Mesendoderm (in vitro differentiated cells): Measurements from ENCODE around the gene SV2B.

Experiments used
- DNase-seq: peaks from one replicate; pipeline ENCODE4 v3.0.0; 2013
- H2AK5ac ChIP-seq: 2 replicates; pipeline ENCODE4 v1.6.1; 2013; ENCODE audit warnings: low read length, inconsistent platforms
- H2BK120ac ChIP-seq: 2 replicates; pipeline ENCODE4 v1.6.1; 2013; ENCODE audit warnings: low read depth, mild to moderate bottlenecking, low read length, moderate library complexity, mixed read lengths
- H2BK15ac ChIP-seq: replicated peaks from 2 replicates; pipeline ENCODE4 v1.6.1; 2013; ENCODE audit warnings: low read depth, mild to moderate bottlenecking, moderate library complexity
- H2BK5ac ChIP-seq: 2 replicates; pipeline ENCODE4 v1.6.1; 2013; ENCODE audit warnings: low read length, inconsistent platforms
- H3K18ac ChIP-seq: 2 replicates; pipeline ENCODE4 v1.6.1; 2013; ENCODE audit warnings: mild to moderate bottlenecking, low read length, mixed read lengths
- H3K23ac ChIP-seq: one replicate; pipeline ENCODE4 v1.6.1; 2013; ENCODE audit warnings: low read length
- H3K27ac ChIP-seq: 2 replicates; pipeline ENCODE4 v1.5.1; 2013; ENCODE audit warnings: low read depth, mild to moderate bottlenecking, inconsistent platforms, low read length, moderate library complexity
- H3K27me3 ChIP-seq: 2 replicates; pipeline ENCODE4 v1.6.1; 2013; ENCODE audit warnings: low read length, control low read depth, mild to moderate bottlenecking, inconsistent platforms; ENCODE audit not compliant: insufficient read depth, poor library complexity
- H3K36me3 ChIP-seq: 2 replicates; pipeline ENCODE4 v1.6.1; 2013; ENCODE audit warnings: low read length, inconsistent platforms; ENCODE audit not compliant: control insufficient read depth, insufficient read depth
- H3K4ac ChIP-seq: one replicate; pipeline ENCODE4 v1.6.1; 2013; ENCODE audit warnings: low read depth, mild to moderate bottlenecking, low read length, moderate library complexity
- H3K4me1 ChIP-seq: 2 replicates; pipeline ENCODE4 v1.6.1; 2013; ENCODE audit warnings: low read depth, low read length, inconsistent platforms; ENCODE audit not compliant: control insufficient read depth
- H3K4me2 ChIP-seq: 2 replicates; pipeline ENCODE4 v1.6.1; 2013; ENCODE audit warnings: low read length
- H3K4me3 ChIP-seq: 2 replicates; pipeline ENCODE4 v1.5.1; 2013; ENCODE audit warnings: mild to moderate bottlenecking, low read length
- H3K56ac ChIP-seq: one replicate; pipeline ENCODE4 v1.6.1; 2013; ENCODE audit warnings: low read length
- H3K79me1 ChIP-seq: 2 replicates; pipeline ENCODE4 v1.6.1; 2013; ENCODE audit warnings: low read length, inconsistent platforms
- H3K79me2 ChIP-seq: 2 replicates; pipeline ENCODE4 v1.6.1; 2013; ENCODE audit warnings: mild to moderate bottlenecking, low read length; ENCODE audit not compliant: control insufficient read depth, insufficient read depth
- H3K9ac ChIP-seq: 2 replicates; pipeline ENCODE4 v1.6.1; 2013; ENCODE audit warnings: low read length, inconsistent platforms
- H4K5ac ChIP-seq: one replicate; pipeline ENCODE4 v1.6.1; 2013; ENCODE audit warnings: low read length
- H4K8ac ChIP-seq: one replicate; pipeline ENCODE4 v1.6.1; 2013; ENCODE audit warnings: low read depth, mild to moderate bottlenecking, control low read depth, low read length, moderate library complexity
- WGBS: extraction: QIAGEN DNeasy Blood & Tissue Kit; methylation state at CpG from one replicate; pipeline ENCODE4 v1.1.7; 2013; ENCODE audit warnings: low lambda C conversion rate, missing lambda C conversion rate; ENCODE audit not compliant: insufficient coverage; ENCODE audit errors: extremely low coverage; 5-methylcytosine and 5-hydroxymethylcytosine counted together

The SV2B gene

DNA sequence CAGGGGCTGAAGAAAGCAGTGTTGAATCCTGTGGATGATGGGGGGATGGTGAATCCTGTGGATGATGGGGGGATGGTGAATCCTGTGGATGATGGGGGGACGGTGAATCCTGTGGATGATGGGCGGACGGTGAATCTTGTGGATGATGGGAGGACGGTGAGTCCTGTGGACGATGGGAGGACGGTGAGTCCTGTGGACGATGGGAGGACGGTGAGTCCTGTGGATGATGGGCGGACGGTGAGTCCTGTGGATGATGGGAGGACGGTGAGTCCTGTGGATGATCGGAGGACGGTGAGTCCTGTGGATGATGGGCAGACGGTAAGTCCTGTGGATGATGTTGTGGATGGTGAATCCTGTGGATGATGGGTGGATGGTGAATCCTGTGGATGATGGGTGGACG lies 170.7 kb downstream of the SV2B start:
- H4K8ac ChIP-seq, result no peak overlapping the region
- no peak overlapping the region for H3K18ac ChIP-seq
- no peak overlapping the region for H3K4me3 ChIP-seq
- no peak overlapping the region for H4K5ac ChIP-seq
- no peak for DNase-seq
- H3K4me1 ChIP-seq, result no peaks in the 10 kb centered on the region
- H3K4me2 ChIP-seq, result no peak overlapping the region
- no peak overlapping the region for H2BK5ac ChIP-seq
- H3K9ac ChIP-seq, result no peak overlapping the region
- no peak overlapping the region for H3K56ac ChIP-seq
- no peaks in the 10 kb centered on the region for H3K79me2 ChIP-seq
- no peaks in the 10 kb centered on the region for H3K27me3 ChIP-seq
- H2AK5ac ChIP-seq, result no peak overlapping the region
- H2BK120ac ChIP-seq, result no peak overlapping the region
- no peak overlapping the region for H3K27ac ChIP-seq
- no peak overlapping the region for H3K4ac ChIP-seq
- H3K36me3 ChIP-seq, result no peaks in the 10 kb centered on the region
- no peaks in the 10 kb centered on the region for H3K79me1 ChIP-seq
- no peak overlapping the region for H3K23ac ChIP-seq
- no peak overlapping the region for H2BK15ac ChIP-seq
- no CpG with 5 or more reads among the region's 15 CpGs for WGBS

DNA sequence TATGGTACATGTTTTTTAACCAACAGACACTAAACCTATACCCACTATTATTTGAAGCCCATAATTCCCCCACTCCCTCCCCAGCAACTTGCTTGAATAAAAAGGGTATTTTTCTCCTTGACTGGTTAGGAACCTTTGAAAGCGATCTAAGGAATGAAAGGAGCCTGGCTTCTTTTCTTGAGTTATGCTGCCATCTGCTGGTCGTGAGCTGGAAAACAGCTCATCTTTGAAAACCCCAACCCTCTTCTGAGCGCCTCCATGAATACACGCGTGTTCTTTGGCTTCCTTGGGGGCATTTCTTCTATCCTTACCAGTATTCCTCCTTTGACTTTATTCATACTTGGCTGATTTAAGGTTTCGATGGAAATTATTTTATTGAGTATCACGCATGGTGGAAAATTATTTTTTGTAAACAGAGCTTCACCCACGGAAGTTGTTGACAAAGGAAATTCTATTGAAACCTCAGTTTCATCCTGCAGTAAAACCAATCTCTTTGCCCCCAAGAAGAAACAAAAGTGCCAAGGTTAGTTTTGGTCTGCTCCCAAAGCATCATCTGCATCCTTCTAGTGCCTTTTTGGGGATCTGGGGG lies 171.6 kb downstream of the SV2B start:
- DNase-seq, result peak; percentile 71
- no peak overlapping the region for H3K4ac ChIP-seq

DNA sequence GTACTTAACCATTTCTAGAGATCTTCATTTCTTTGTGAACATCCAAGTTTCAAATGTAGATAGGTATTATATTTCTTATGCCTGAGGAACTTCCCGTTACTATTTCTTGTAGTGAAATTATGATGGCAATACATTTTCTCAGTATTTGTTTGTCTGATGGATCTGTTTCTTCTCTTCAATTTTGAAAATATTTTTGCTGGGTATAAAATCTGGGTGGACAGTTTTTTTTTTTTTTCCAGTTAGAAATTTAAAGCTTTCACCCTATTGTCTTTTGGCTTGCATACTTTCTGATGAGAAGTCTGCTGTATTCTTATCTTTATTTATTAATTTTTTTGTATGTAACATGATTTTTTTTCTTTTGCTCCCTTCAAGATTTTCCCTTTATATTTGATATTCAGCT lies 175.8 kb downstream of the SV2B start:
- H3K79me2 ChIP-seq, result no peaks in the 10 kb centered on the region
- H3K4me1 ChIP-seq, result no peaks in the 10 kb centered on the region
- H4K5ac ChIP-seq, result no peak overlapping the region
- no peak overlapping the region for H2BK120ac ChIP-seq
- no peak overlapping the region for H2BK5ac ChIP-seq
- H3K36me3 ChIP-seq, result no peaks in the 10 kb centered on the region
- no peak for DNase-seq
- H3K56ac ChIP-seq, result no peak overlapping the region
- no CpG with 5 or more reads among the region's 1 CpG for WGBS
- no peaks in the 10 kb centered on the region for H3K79me1 ChIP-seq
- no peak overlapping the region for H2AK5ac ChIP-seq
- no peak overlapping the region for H3K4me2 ChIP-seq
- H4K8ac ChIP-seq, result no peak overlapping the region
- no peak overlapping the region for H3K4me3 ChIP-seq
- no peak overlapping the region for H3K18ac ChIP-seq
- no peak overlapping the region for H2BK15ac ChIP-seq
- no peaks in the 10 kb centered on the region for H3K27me3 ChIP-seq
- no peak overlapping the region for H3K4ac ChIP-seq
- H3K27ac ChIP-seq, result no peak overlapping the region
- no peak overlapping the region for H3K23ac ChIP-seq
- no peak overlapping the region for H3K9ac ChIP-seq

More for the DNA sequence above, 171.6 kb downstream of the SV2B start:
- H2AK5ac ChIP-seq, result no peak overlapping the region
- no peak overlapping the region for H4K5ac ChIP-seq
- H3K56ac ChIP-seq, result no peak overlapping the region
- no peak overlapping the region for H3K9ac ChIP-seq
- no peaks in the 10 kb centered on the region for H3K79me1 ChIP-seq
- H3K27me3 ChIP-seq, result no peaks in the 10 kb centered on the region
- no peak overlapping the region for H3K23ac ChIP-seq
- no peak overlapping the region for H4K8ac ChIP-seq
- H3K27ac ChIP-seq, result no peak overlapping the region
- H2BK15ac ChIP-seq, result no peak overlapping the region
- no peaks in the 10 kb centered on the region for H3K36me3 ChIP-seq
- no peak overlapping the region for H2BK120ac ChIP-seq
- no CpG with 5 or more reads among the region's 8 CpGs for WGBS
- H2BK5ac ChIP-seq, result no peak overlapping the region
- H3K79me2 ChIP-seq, result no peaks in the 10 kb centered on the region
- H3K4me3 ChIP-seq, result no peak overlapping the region
- H3K18ac ChIP-seq, result no peak overlapping the region
- no peaks in the 10 kb centered on the region for H3K4me1 ChIP-seq
- no peak overlapping the region for H3K4me2 ChIP-seq

DNA sequence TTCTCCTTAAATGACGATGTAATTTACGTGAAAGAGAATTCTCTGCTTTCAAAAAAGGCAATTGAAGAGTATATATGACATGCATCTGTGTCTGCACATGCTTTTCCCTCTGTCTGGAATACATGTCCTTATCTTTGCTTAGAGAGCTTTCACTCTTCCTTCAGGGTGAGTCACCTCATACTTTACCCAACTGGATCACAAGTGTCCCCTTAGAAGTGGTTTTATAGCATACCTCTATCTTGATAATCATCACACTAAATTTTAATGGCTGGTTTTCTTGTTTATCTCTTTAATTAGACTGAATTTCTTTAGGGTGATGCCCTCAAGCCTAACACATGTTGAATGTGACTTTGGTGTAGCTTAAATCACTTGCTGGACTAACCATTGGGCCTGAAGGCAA lies 178.9 kb downstream of the SV2B start:
- Histone ChIP-seq H2BK5ac (no peak overlapping the region), H3K27ac (no peak overlapping the region), H4K8ac (no peak overlapping the region), H3K18ac (no peak overlapping the region), H2BK15ac (no peak overlapping the region), H3K4me2 (no peak overlapping the region), H3K4me3 (no peak overlapping the region), H3K36me3 (no peaks in the 10 kb centered on the region), H3K23ac (no peak overlapping the region), H2BK120ac (no peak overlapping the region), H3K79me1 (no peaks in the 10 kb centered on the region), H3K79me2 (no peaks in the 10 kb centered on the region), H4K5ac (no peak overlapping the region), H3K27me3 (no peaks in the 10 kb centered on the region), H2AK5ac (no peak overlapping the region), H3K56ac (no peak overlapping the region), H3K4me1 (no peaks in the 10 kb centered on the region), H3K4ac (no peak overlapping the region), H3K9ac (no peak overlapping the region)
- no peak for DNase-seq
- whole genome bisulfite sequencing, result no CpG with 5 or more reads among the region's 2 CpGs

DNA sequence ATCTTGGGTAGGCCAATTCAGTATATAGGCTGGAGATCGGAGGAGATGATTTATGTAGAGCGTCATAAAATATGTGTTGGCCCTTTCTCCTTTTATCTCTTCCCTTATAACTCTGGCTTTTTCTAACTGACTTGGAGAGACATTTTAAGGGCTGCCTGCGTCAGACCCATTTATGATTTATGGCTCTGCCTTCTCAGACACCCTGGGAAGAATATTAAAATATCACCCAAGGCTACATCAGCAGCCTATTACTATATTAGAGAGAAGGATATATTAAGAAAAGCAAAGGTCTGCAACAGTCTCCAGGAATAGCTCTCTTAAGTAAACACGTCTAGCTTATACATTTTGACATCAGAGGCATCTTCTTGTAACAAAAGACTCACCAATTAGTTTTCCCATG lies 179.4 kb downstream of the SV2B start:
- H3K4me3 ChIP-seq, result no peak overlapping the region

DNA sequence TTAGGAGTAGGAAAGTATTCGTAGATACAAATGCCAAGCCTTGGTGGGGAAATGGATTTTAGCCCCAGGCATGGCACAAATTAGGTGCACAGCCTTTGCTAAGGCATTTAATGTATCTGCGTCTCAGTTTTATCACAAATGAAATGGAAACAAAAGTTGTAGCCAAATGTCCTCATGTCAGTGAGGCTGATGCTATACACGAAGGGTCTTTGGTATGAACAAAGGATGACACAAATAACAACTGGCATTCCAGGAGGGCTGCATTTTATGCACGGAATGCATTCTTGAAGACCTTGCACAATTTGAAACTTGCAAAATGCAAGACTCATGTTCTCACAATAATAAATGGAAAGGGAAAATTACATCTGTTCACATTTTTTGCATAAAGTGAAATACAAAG lies 181.9 kb downstream of the SV2B start:
- Histone ChIP-seq H3K9ac (no peak overlapping the region), H4K8ac (no peak overlapping the region), H3K27ac (no peak overlapping the region), H3K79me1 (no peaks in the 10 kb centered on the region), H3K4me2 (no peak overlapping the region), H2BK5ac (no peak overlapping the region), H2BK15ac (no peak overlapping the region), H2AK5ac (no peak overlapping the region), H3K4ac (no peak overlapping the region), H3K79me2 (no peaks in the 10 kb centered on the region), H3K23ac (no peak overlapping the region), H4K5ac (no peak overlapping the region), H3K4me1 (no peaks in the 10 kb centered on the region), H3K4me3 (no peak overlapping the region), H3K18ac (no peak overlapping the region), H3K27me3 (no peaks in the 10 kb centered on the region), H3K36me3 (no peaks in the 10 kb centered on the region), H2BK120ac (no peak overlapping the region), H3K56ac (no peak overlapping the region)
- no CpG with 5 or more reads among the region's 4 CpGs for WGBS
- no peak for DNase-seq

More for the DNA sequence above, 179.4 kb downstream of the SV2B start:
- H4K5ac ChIP-seq, result no peak overlapping the region
- no peak overlapping the region for H3K18ac ChIP-seq
- H3K79me2 ChIP-seq, result no peaks in the 10 kb centered on the region
- no peak overlapping the region for H3K4me2 ChIP-seq
- H3K79me1 ChIP-seq, result no peaks in the 10 kb centered on the region
- no peak overlapping the region for H3K23ac ChIP-seq
- H3K4me1 ChIP-seq, result no peaks in the 10 kb centered on the region
- no peak for DNase-seq
- H3K4ac ChIP-seq, result no peak overlapping the region
- no peaks in the 10 kb centered on the region for H3K36me3 ChIP-seq
- WGBS, result no CpG with 5 or more reads among the region's 4 CpGs
- H3K27ac ChIP-seq, result no peak overlapping the region
- H2AK5ac ChIP-seq, result no peak overlapping the region
- no peak overlapping the region for H2BK15ac ChIP-seq
- no peak overlapping the region for H2BK5ac ChIP-seq
- no peaks in the 10 kb centered on the region for H3K27me3 ChIP-seq
- H4K8ac ChIP-seq, result no peak overlapping the region
- H3K56ac ChIP-seq, result no peak overlapping the region
- H3K9ac ChIP-seq, result no peak overlapping the region
- no peak overlapping the region for H2BK120ac ChIP-seq
